Coronary artery (tissue), 2 donors: ENCODE measurements around the gene KCNN2.

Experiments
- DNase-seq: peaks from one replicate; pipeline ENCODE4 v3.0.0-alpha.2; 2017; ENCODE audit warnings: low spot score
- H3K27ac ChIP-seq, 2 donors: fragments of 200-600 bp; sonication (generic); one replicate each; pipeline ENCODE4 v1.5.1; 2016 to 2019
- H3K4me3 ChIP-seq: fragments of 200-600 bp; sonication (generic); 2 replicates; pipeline ENCODE4 v1.5.1; 2016; ENCODE audit warnings: mild to moderate bottlenecking, moderate library complexity
- TF ChIP-seq, protein P1 (sequence below): fragments of 200-600 bp; sonication (generic); IDR thresholded peaks from one replicate; pipeline ENCODE4 v1.5.1; 2019; ENCODE audit warnings: antibody characterized with exemption

KCNN2 gene

DNA sequence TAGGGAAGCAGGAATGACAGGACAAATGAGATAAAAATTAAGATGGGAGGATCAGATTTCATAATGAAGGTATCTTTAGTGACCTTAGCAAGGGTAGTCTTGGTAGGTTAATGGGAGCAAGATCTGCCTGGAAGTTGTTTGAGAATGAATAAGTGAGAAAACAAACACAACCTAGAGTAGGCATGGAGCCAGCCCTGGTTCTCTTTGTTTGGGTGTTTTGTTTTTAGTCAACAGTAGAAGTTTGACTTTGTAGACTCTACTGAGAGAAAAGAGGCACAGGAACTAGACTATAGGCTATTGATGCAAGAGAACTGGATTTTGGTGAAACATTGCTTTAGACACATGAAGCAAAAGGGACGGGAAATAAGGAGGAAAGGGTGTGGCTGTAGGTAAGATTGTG is 40.3 kb downstream of the KCNN2 start:
- DNase-seq, result no peak
- Histone ChIP-seq H3K27ac (no peak overlapping the region), H3K4me3 (no peak overlapping the region)
- TF ChIP-seq, protein P1, sequence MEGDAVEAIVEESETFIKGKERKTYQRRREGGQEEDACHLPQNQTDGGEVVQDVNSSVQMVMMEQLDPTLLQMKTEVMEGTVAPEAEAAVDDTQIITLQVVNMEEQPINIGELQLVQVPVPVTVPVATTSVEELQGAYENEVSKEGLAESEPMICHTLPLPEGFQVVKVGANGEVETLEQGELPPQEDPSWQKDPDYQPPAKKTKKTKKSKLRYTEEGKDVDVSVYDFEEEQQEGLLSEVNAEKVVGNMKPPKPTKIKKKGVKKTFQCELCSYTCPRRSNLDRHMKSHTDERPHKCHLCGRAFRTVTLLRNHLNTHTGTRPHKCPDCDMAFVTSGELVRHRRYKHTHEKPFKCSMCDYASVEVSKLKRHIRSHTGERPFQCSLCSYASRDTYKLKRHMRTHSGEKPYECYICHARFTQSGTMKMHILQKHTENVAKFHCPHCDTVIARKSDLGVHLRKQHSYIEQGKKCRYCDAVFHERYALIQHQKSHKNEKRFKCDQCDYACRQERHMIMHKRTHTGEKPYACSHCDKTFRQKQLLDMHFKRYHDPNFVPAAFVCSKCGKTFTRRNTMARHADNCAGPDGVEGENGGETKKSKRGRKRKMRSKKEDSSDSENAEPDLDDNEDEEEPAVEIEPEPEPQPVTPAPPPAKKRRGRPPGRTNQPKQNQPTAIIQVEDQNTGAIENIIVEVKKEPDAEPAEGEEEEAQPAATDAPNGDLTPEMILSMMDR, result no peak

GRCh38 chr5:114407783-114408182 is 45.9 kb downstream of the KCNN2 start:
- DNase-seq, result no peak
- H3K27ac ChIP-seq, result no peak overlapping the region
- H3K4me3 ChIP-seq, result no peak overlapping the region
- TF ChIP-seq, protein P1, result no peak

- TF ChIP-seq, protein P1, result no peak
- Histone ChIP-seq H3K27ac (no peak overlapping the region), H3K4me3 (no peak overlapping the region)
- no peak for DNase-seq
Measured at GRCh38 chr5:114408847-114409246, 47.0 kb downstream of the KCNN2 start.

GRCh38 chr5:114411380-114411931 is 49.6 kb downstream of the KCNN2 start:
- DNase-seq, result no peak
- TF ChIP-seq, protein P1, result no peak
- H3K4me3 ChIP-seq, result no peak overlapping the region
- H3K27ac ChIP-seq, result no peak overlapping the region

DNA sequence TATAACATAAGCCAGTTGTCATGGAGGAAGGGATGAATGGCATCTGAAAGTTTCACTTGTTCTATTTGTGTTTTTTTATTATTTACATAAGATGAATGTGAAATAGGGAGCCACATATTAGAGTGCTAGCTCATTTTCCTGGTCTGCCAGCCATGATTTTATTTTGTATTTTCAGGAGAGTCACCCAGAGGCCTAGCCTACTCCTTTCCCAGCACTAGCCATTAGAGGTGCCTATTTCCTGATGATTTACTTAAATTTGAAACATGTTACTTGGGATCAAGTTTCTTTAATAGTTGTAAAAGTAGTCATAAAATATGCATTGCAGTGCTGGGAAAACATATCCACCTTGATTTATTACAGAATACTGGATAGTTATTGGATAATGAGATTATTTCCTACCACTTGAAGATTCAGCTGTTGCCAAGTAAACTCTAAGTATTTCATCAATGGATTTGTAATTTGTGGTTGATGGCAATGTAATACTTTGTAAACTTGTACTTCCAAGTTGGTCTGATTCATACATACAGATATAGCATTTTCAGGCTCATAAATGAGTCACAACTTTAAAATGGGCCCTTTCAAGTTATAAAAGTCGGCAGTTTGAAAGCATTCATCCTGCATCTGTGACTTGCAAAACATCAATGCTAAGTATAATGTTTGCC is 50.8 kb downstream of the KCNN2 start:
- TF ChIP-seq, protein P1, result no peak

DNA sequence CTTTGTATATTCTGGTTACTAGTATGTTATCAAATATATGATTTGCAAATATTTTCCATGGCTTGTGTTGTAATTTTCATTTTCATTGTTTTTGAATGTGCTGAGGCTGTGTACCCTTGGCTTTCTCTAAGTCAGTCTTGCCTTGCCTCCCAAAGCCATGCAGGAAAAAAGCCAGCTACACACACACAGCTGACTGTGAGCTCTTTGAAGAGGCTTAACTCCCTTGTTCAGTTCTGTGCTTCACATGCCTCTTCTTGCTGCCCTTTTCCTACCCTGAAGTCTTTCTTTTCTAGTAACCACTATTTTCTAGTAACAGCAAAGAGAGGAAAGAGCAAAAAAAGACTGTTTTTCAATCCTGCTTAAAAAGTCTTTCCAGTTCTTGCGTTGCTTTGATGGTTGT is 53.9 kb downstream of the KCNN2 start:
- TF ChIP-seq, protein P1, result no peak
- H3K27ac ChIP-seq, result no peak overlapping the region
- H3K4me3 ChIP-seq, result no peak overlapping the region
- DNase-seq, result no peak

More for the DNA sequence above, 50.8 kb downstream of the KCNN2 start:
- DNase-seq, result no peak
- Histone ChIP-seq H3K27ac (no peak overlapping the region), H3K4me3 (no peak overlapping the region)

DNA sequence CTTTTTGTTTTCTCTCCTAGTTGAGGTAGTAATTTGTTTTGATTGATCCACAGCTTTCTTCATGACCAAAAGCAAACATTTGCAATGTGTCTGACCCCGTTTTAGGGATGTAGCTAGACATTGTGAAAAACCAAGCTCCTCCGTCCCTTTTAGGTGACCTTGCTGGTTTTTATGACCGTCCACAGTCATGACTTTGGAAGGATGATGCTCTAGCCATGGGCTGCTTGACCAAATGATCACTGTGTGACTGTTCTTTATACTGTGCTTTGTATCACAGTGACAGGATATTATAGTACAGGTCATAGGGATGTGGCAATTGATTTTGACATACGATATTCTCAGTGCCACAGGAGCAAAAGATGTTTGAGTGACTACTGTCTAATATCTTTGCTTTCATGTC is 54.4 kb downstream of the KCNN2 start:
- TF ChIP-seq, protein P1, result no peak
- no peak for DNase-seq

More for the DNA sequence above, 54.4 kb downstream of the KCNN2 start:
- Histone ChIP-seq H3K4me3 (no peak overlapping the region), H3K27ac (no peak overlapping the region)
